RCC 7860 (cell line): ENCODE results near the gene E2F7.
A peak's percentile ranks its signal among the peaks of the same experiment; 100 is the strongest.
"Not testable (repeated sequence)": the region's sequence is repeated elsewhere in the genome, so short reads cannot be mapped to it uniquely, and the experiment has no call there.

Experiments used
- DNase-seq: peaks from one replicate; pipeline ENCODE4 v3.0.0-alpha.2; 2015; ENCODE audit warnings: low spot score
- FAIRE-seq: peaks from 2 replicates; lab custom pipeline; 2012; peaks lifted over from hg19 to GRCh38; lab: Jason Lieb, UNC

E2F7 gene, protein sequence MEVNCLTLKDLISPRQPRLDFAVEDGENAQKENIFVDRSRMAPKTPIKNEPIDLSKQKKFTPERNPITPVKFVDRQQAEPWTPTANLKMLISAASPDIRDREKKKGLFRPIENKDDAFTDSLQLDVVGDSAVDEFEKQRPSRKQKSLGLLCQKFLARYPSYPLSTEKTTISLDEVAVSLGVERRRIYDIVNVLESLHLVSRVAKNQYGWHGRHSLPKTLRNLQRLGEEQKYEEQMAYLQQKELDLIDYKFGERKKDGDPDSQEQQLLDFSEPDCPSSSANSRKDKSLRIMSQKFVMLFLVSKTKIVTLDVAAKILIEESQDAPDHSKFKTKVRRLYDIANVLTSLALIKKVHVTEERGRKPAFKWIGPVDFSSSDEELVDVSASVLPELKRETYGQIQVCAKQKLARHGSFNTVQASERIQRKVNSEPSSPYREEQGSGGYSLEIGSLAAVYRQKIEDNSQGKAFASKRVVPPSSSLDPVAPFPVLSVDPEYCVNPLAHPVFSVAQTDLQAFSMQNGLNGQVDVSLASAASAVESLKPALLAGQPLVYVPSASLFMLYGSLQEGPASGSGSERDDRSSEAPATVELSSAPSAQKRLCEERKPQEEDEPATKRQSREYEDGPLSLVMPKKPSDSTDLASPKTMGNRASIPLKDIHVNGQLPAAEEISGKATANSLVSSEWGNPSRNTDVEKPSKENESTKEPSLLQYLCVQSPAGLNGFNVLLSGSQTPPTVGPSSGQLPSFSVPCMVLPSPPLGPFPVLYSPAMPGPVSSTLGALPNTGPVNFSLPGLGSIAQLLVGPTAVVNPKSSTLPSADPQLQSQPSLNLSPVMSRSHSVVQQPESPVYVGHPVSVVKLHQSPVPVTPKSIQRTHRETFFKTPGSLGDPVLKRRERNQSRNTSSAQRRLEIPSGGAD

DNA sequence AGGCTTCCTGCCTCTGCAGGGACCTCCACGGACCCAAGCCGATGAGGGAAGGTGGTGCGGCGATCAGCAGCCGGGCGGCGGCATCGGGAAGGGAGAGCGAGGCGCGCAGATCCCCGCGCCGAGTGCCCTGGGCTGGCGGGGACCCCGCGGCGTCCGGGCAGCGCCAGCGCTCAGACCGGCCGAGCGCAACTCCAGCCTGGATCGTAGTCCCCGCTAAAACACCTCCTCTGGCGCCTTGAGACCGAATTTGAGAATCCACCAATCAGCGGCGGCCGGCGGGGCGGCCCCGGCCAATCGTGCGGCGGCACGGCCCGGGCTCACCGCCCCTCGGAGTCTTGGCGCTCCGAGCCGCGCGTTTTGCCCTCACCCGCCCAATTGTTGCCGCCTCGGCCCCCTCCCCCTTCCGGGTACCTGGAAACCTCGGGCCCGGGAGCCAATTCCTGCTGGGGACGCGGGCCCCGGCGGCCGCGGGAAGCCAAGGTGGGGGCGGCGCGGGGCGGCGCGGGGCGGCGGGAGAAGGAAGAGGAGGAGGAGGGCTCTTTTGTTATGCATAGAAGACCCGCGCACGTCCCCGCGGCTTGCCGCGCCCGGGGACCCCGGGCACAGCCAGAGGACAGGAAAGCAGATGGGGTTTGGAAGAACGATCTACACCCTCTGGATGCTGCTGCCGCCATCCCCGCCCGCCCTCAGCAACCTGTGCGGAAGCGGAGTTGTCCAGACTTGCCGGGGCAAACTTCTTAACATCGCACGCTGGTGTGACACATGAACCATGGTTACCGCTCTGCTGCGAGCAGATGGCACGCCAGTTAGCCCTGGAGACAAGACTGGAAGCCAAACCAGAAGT lies at the start of gene E2F7:
E2F7 (minus strand) TSS at position 209 of the 844 bp plus-strand sequence. CDS start 934 bp downstream, outside the sequence.
- FAIRE-seq, result no peak
- peak; percentile 87 for DNase-seq

DNA sequence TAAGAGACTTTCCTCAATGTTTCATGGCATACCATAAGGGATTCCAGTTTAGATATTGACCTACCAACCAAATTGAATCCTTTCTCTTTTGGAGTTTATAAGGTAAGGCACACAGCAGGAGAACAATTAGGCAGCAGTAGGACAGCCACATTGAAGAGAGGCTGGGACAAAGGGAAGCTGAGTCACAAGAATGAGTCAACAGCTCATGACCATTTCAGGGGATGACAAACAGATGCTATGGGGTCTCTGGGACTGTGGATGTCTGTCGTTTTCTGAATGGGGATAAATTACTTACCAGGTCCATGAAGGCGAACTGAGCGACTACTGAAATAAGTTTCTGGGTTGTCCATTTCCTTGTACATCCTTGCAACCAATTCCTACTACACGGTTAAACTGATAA lies 48.6 kb upstream of the E2F7 start:
- FAIRE-seq, result peak; percentile 59

DNA sequence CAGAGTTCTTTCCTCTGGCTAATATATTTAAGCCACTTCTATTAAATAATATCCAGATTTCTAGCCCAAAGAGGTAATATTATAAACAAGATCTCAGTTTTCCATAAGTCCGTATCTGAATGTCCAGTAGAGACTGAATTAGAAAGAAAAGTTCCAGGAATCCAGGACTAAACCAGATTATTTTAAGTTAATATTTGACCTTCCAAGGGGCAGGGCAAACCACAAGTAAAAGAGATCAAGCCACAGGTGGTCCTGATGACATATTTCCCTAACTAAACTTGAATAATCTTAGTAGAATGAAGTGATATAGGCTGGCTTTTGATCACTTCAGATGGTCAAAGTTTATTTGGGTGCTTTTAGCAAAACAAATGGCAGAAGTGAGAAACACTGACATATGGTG lies 43.3 kb upstream of the E2F7 start:
- FAIRE-seq (peak; percentile 95), DNase-seq (peak; percentile 49)

More for the DNA sequence above, 48.6 kb upstream of the E2F7 start:
- DNase-seq, result peak; percentile 52

DNA sequence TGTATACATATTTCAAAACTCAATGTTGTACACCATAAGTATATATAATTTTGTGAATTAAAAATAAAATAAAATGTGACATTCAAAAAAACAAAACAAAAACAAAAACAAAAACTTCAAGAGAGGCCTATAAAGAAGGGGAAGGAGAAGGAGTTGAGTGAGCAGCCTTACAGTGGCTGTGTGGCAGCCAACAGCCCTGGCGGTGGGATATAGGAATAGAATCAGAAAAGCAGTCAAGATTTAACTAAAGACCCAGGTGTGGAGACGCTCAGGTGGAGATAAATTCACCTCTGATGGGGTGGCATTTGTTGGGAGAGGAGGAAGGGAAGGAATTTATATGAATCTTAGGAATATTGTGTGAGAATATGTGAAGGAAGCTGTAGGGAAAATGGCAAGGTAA lies 41.8 kb upstream of the E2F7 start:
- DNase-seq (no peak), FAIRE-seq (no peak)

DNA sequence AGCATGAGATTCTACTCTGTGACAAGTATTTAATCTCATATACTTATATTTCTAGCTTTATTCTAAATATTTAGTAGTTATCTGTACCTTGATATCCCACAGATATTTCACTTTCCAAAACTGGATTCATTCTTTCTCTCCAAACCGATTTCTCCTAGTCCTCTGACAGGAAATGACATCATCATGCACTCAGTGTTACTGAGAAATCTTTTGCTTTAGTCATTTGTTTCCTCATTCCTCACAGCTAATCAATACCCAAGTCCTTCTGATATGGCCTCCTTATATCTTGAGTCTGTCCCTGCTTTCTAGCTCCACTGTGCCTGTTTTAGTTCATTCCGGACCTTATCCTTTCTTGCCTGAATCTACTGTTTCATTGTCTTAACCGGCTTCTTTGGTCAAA lies 39.4 kb upstream of the E2F7 start:
- FAIRE-seq (peak; percentile 12), DNase-seq (peak; percentile 57)

DNA sequence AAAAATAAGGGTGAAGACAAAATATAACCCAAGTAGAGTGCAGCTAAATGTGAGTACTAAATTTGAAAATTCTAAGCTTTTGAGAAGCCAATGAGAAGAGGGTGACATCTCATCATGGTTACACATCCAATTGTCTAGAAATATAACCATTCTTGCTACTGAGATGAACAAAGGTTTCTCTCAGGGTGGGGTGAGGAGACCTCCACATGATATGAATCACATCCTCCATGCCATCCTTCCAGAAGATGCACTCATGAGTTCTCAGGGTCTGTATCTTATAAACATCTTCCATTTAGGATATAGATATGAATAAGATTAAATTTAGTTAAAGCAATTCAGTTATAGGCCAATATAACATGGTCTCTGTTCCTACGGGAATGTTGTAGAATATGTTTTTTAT lies 38.9 kb upstream of the E2F7 start:
- FAIRE-seq (no peak), DNase-seq (peak; percentile 25)

DNA sequence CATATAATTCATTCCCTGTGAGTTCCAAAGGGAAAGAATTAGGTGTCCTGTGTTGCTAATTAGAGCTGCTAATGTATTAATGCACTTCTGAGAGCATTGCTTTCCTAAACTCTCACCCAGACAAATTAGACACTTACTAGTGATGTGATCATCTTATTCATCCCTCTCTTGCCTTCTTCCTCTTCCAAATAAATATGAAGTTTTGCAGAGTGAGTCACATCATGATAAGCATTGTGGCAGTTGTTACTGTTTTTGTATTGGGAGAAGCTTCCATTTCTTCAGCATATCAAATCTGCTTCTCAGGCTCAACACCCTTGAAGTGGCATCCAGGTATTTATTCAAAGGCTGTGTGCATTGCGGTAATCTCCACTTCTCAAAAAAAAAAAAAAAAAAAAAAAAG lies 37.3 kb upstream of the E2F7 start:
- peak; percentile 80 for DNase-seq
- peak; percentile 86 for FAIRE-seq

DNA sequence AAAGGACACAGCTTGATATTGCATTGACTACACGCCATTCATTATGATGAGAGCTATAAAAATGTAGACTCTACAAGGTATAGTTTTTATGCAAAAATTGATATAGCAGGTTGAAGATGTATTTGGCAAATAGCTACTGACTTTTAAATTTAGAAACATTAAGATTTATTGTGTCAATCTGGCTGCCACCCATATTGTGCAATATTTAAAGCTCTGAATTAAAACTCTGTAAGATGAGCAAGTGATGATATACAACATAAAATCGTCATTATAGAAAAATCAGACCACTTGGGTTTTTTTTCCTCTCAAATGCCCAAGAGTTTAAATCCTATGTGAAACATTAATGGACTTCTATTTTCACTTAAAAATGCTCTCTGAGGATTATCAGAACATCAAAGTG lies 36.8 kb upstream of the E2F7 start:
- no peak for DNase-seq
- FAIRE-seq, result no peak

DNA sequence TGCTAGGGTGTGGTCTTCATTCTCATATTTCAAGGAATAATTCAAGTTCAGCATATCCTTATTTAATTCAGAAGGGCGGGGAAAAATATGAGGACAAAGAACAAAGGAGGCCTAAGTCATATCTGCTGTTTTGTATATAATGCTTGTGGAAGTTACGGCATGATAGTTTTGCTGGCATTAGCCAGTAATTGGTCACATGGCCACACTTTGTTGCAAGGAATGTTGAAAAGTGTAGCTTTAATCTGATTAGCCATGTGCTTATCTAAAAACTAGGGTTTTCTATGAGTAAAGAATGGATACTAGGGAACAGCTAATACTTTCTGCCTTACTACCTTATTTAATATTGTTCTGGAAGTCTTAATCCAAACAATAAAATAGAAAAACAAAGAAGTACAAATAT lies 34.4 kb upstream of the E2F7 start:
- no peak for FAIRE-seq
- DNase-seq, result no peak

DNA sequence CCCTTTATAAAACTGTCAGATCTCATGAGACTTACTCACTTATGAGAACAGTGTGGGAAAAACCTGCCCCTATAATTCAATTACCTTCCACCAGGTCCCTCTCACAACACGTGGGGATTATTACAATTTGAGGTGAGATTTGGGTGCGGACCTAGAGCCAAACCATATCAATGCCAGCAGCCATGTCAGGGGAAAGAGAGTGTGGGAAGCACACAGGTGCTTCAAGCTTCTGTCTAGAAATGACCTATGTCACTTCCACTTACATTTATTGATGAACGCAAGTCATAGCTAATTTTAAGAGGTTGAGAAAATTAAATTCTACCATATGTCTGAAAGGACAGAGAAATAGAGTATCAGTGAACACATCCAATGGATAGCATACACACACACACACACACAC lies 32.5 kb upstream of the E2F7 start:
- FAIRE-seq, result no peak
- no peak for DNase-seq

DNA sequence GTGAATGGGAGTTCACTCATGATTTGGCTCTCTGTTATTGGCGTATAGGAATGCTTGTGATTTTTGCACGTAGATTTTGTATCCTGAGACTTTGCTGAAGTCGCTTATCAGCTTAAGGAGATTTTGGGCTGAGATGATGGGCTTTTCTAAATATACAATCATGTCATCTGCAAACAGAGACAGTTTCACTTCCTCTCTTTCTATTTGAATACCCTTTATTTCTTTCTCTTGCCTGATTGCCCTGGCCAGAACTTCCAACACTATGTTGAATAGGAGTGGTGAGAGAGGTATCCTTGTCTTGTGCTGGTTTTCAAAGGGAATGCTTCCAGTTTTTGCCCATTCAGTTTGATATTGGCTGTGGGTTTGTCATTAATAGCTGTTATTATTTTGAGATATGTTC lies 26.9 kb upstream of the E2F7 start:
- not testable (repeated sequence) for FAIRE-seq, DNase-seq

DNA sequence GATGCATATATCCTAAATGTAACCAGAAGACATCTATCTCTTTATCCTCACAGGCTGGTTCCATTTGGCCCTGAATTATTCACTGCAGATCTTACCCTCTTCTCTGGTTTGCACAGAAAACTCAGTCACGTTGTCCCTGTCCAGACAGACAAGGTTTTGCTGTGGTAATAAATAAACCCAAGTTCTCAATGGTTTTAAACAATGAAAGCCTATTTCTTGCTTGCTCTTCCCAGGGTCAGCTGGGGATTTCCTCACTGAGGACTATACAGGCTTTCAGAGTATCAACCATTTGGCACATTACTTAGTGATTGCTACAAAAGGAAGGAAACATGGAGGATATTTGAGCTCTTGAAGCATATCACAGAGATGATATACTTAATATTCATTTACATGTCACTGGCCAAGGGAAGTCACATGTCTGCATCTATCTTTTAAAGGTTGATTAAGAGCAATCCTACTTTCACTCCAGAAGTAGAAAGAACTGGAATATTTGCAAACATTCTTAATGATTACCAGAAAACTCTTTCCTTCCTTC lies 24.4 kb upstream of the E2F7 start:
- DNase-seq (no peak), FAIRE-seq (no peak)

DNA sequence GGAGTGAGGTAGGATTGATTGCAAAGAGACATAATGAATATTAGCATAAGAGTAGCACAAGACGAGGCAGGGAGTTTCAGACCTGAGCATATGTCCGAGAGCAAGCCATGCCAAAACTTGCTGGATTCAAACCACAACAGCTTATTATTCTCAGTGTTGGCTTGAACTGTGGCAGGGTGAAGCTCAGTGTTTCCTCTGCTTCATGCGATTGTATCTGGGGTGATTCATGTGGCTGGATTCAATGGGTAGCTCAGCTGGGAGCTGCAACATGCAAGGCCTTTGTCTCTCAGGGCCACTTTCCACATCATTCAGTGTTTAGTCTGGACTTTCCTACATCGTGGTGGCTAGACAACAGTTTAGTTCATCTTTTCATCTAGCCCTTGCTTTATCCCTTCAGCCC lies 22.1 kb upstream of the E2F7 start:
- DNase-seq, result no peak
- no peak for FAIRE-seq

DNA sequence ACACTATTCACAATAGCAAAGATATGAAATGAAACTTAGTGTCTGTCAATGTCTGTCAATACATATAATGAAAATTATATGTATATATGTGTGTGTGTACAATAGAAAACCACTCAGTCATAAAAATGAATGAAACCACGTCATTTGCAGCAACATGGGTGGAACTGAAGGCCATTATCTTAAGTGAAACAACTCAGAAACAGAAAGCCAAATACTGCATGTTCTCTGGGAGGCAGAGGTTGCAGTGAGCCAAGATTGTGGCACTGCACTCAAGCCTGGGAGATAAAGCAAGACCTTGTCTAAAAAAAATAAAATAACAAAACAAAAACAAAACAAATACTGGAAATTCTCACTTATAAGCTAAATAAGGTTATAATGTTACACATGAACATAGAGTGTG lies 16.7 kb upstream of the E2F7 start:
- FAIRE-seq, result no peak

DNA sequence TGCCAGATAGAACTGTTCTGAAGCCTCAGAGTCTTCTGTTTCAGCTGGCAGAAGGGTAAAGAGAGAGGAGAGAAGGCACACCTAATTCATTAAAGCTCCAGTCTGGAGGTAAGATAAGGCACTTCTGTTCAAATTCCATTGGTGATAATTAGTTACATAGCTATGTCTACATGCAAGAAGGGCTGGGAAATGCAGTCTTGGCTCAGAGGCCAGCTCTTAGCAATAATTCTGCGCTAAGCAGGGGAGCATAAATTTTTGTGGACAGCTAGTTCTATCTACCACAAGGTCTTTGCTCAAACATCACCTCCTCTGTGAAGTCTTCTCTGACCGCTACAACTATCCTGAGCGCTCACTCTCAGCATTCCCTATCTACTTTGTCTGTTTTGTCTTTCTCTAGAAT lies 14.3 kb upstream of the E2F7 start:
- FAIRE-seq, result no peak
- no peak for DNase-seq

More for the DNA sequence above, 16.7 kb upstream of the E2F7 start:
- DNase-seq, result no peak

DNA sequence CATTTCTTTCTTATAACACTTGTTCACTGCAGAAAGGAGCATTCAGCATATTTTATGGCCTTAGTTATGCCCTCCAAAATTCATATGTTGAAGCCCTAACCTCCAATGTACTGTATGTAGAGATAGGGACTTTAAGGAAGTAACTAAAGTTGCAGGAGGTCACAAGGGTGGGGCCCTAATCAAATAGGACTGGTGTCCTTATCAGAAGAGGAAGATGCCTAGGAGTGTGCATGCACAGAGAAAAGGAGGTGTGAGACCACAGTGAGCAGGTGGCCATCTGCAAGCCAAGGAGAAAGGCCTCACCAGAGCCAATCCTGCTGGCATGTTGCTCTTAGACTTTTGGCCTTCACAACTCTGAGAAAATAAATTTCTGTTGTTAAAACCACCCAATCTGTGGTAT lies 12.9 kb upstream of the E2F7 start:
- FAIRE-seq (no peak), DNase-seq (no peak)

DNA sequence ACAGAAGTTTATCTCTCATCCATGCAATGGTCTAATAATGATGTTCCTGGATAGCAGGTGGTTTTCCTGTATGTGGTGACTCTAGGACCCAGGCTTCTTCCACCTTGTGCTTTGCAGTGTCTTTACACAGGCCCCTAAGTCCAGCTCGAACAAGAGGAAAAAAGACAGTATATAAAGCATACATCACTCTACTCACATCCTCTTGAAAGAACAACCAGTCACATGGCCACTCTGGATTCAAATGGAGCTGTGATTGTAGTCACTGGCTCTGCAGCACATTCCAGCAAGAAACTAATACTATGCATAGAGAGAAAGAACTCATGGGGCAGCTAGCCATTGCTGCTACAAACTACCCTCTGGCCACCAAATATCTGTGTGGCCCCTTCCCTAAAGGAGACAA lies 11.5 kb upstream of the E2F7 start:
- no peak for DNase-seq
- no peak for FAIRE-seq

DNA sequence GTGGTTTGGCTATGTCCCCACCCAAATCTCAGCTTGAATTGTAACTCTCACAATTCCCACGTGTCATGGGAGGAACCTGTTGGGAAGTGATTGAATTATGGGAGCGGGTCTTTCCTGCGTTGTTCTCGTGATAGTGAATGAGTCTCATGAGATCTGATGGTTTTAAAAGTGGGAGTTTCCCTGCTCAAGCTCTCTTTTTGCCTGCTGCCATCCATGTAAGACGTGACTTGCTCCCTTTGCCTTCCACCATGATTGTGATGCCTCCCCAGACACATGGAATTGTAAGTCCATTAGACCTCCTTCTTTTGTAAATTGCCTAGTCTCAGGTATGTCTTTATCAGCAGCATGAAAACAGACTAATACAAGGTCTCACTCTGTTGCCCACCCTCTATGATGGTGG lies 8.5 kb upstream of the E2F7 start:
- FAIRE-seq, DNase-seq: not testable (repeated sequence)

DNA sequence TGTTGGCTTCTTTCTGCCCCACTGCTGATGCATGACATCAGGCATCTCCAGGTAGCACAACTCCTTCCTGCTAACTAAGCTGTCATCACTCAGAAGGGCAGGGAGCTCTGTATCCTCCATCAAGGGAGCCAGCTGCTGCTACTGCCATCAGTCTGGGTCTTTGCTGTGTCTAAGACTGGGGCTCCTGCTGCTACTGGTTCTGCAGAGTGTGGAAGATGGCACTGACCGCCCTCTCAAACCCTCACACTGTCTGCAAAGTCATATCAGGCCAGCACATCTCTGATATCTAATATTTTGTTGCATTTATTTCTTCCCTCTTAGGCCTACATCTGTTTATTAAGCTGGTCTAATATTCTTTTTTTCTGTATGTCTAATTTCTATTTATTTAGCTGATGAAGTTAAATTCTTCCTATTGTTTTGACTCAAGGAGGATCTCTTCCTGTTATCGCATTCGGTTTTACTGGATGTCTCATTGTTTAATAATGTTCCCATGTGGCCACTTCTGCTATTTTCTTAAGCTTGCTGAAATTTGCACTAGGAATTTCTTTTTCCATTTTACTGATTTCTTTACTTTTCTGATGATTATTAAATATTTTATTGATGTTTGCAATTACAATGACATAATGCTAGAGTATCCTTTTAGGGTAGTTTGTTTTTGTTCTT lies 7.6 kb upstream of the E2F7 start:
- DNase-seq (no peak), FAIRE-seq (no peak)

DNA sequence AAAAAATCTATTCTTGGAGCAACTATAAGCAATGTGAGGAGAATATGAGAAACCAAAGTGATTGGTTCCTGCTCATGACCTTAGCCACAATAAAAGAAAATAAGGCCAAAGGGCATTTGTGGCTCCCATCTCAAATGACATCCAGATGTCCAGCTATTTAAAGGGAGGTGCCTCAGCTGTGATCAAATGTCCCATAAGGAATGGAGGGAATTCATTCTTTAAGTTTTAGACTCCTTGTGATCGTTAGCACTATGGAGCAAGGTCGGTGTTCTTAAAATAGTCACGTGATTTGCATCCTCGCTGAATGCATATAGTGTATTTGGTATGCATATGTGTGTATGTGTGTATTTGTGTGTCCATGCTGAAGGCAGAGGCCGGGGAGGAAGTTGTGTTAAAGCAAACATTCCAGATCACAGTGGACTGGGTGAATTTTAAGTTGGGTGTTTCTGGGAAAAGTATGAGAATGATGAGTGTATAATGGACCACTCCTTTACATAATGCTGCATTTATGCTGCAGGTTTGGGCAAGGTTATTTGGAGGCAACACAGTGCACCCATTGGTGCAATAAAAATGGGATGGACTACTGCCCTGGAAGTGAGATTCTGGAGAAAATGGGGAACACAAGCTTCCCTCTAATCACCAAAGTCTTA lies 5.6 kb upstream of the E2F7 start:
- FAIRE-seq (no peak), DNase-seq (no peak)
